Frontal cortex (tissue), 4 donors: Measurements from ENCODE around the gene TENM4. TPM values are rescaled to one million over a fixed set of nuclear protein-coding genes. Genes with fewer than 3 reads are reported as not detected.

Source experiments
- DNase-seq, 2 donors: peaks; one replicate each; pipeline ENCODE4 v3.0.0; 2012; ENCODE audit warnings: low spot score in 2 of 2
- FAIRE-seq: peaks from 2 replicates; lab custom pipeline; 2012; peaks lifted over from hg19 to GRCh38; lab: Jason Lieb, UNC
- total RNA-seq: library from RNA; depleted of rRNA; stranded (reverse); fragments of >200 nt; gene quantifications from one replicate; pipeline ENCODE4 v1.2.3, GENCODE V29; 2014
- donor health status: control.
- donor health status: control.
- donor health status: control.

The TENM4 gene
- total RNA-seq, 1 donor from 2014 or later = 55.0 TPM

DNA sequence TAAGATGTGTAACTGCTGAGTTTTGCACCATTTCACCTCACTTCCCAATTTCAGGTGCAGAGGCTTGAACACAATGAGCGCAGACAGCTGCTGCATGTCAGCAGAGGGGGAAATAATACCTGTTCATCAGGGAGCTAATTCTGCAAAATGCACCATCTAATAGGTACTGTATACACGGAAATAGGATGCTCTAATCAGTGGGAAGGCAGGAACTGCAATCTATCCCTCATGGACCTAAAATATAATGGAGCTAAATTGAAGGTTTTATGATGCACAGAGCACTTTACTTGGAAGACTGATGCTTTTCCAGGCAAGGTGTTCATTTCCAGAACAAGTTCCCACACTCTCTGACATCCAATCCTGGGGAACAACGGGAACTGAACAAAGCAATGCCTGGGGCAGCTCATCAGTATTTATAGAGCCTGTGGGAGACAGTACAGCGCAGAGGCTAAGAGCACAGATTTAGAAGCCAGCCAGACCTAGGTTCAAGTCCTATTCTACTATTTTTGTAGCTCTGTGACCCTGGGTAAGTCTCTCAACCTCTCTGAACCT, 78.5 kb downstream of the TENM4 start:
- FAIRE-seq (no peak), DNase-seq (no peak)

DNA sequence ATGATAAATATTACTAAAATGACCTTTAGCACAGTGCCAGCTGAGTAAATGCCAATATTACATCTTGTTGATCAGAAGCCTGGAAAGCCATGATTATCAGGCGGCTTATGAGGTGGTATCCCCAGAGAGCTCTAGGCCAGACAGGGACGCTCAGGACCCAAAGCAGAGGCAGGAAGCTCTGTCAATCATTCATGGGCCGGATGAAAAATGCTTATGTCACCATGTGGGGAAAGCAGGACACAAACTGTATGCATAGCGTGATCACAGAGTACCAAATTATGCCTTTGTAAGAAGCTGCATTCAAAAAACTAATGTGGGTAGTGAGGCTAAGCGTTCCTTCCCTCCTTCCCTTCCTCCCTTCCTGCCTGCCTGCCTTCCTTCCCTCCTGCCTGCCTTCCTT, 82.6 kb downstream of the TENM4 start:
- FAIRE-seq (no peak), DNase-seq (no peak)

DNA sequence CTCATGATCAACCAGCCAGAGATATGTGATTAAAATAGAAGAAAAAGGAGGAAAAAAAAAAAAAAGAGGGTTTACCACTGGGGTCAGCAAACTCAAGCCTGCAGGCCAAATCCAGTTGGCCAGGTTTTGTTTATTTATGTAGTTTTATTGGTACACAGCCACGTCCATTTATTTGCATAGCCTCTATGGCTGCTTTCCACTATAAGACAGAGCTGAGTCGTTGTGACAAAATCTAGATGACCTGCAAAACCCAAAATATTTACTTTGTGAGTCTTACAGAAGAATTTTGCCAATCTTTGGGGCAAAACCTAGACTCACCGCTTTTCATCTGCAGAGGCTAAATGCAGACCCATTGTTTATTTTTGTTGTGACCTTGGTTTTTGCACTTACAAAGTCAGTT, 87.1 kb downstream of the TENM4 start:
- FAIRE-seq (no peak), DNase-seq (no peak)

DNA sequence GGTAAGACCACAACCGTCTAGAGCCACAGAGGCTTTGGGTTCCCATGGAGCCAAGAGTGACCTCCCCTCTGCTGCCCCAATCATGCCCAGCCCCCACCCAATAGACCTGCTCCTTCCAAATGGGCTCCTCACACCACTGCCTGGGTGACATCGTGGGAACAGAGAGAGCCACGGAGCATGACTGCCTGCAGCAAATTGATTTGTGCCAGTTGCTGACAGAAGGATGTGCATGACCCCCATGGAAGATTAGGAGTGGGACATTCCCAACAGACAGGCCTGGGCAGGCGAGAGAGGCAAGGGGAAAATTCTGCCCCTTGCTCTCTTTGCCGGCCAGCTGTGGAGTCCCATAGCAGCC, 88.5 kb downstream of the TENM4 start:
- no peak for FAIRE-seq
- no peak for DNase-seq

DNA sequence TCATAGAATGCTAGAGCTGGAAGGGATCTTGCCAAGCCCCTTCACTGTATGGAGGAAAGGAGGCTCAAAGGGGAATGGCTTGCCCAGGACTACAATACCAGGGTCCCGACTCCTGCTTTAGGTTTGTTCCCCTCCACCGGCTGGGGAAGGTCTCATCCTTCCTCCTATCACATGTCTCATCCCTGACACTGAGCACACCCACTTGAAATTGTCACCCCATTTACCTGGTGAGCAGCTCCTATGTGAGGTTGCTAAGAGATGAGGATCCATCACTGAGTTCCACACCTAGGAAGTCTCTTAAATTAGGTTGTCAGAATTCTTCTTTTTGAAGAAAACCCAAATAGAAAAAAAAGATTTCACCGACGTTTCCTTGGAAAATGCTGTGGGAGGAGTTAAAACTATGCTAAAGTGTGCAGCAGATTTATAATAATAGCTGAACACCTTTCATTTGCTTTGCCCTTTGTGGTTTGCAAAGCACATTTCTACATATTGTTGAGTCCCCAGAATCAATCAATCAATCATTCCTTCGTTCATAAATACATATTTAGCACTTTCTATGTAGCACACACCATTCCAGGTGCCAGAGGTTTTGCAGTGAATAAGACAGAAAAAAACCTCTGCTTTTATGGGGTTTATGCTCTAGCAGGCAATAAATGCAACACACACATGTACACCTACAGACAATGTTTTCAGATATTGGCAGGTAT, 91.7 kb downstream of the TENM4 start:
- DNase-seq = no peak
- no peak for FAIRE-seq

- FAIRE-seq (no peak), DNase-seq (no peak)
These were observed 94.8 kb downstream of the TENM4 start for GRCh38 chr11:79346021-79346420.

DNA sequence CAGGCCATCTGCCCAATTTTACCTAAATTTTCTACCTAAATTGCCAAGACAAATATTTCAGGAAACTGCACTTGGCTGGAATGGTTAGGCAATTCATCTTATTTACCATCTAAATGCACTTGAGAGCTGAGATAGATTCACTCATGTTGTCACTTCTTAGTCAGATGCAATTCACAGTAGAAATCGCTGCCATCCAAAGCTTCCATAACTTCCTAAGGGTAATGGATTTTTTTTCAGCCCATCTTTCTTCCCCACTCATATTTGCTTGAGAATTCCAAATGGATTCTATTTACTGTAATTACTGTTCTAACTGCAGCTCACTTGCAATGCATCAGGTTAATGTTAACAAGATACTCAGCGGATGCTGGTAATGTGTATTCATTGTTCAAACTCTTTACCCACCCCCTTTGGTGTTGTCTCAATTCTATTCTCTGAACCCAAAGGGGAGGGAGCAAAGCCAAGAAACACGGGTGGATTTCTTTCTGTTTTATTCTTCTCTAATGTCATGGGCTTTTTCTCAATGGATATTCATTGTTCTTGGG, 96.0 kb downstream of the TENM4 start:
- FAIRE-seq (no peak), DNase-seq (no peak)

GRCh38 chr11:79342686-79343085, 98.1 kb downstream of the TENM4 start:
- DNase-seq = no peak
- FAIRE-seq = no peak

DNA sequence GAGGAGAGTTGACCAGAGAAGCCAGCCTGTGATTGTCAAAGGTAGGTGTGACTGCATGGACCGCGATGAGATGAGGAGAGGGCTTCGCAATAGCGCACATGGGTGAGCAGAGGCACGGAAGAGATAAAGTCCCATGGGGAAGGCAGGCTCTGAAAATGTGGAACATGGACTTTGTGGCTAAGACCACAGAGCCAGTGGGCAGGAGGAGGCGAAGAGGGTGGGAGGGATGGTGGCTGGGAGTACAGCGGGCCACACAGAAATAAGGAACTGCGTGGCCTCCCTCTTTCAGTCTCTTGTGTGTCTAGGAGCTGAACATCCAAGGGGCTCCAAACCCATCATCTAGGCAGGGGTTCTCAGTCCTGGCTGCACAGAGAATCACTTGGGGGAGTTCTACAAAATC, 98.6 kb downstream of the TENM4 start:
- FAIRE-seq (no peak), DNase-seq (no peak)

GRCh38 chr11:79340535-79340934, 100.3 kb downstream of the TENM4 start:
- FAIRE-seq (no peak), DNase-seq (no peak)

DNA sequence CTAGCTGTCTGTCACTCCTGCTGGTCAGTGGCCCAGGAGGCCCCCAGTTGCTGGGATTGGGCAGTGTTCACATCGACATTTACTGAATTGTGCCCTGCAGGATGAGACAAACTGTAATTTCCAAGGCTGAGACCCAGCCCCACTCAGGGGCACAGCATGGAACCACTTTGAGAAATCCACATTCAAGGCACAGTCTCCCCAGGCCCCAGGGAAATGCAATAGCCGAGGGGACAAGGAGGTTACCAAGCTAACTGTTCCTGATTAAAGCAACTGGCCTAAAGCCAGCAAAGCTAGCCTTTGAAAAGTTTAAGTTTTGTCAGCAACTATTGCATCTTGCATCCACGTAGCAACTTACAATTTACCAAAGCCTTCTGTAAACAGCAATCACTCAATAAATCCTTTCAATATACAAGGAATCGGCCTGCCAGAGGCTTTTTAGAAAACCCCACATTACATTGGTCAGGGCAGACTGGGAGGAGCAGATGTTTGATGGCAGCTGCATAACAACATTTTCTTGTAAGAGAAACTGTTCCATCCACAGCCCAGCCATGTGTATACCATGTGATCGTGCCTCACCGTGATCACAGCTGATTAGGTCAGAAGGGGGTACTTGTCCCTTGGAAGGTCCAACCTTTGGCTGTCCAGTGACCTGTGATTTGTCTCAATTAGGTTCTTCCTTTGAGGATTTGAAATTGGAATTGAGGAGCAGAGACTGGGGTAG, 103.9 kb downstream of the TENM4 start:
- DNase-seq (no peak), FAIRE-seq (no peak)

GRCh38 chr11:79335681-79336080, 105.1 kb downstream of the TENM4 start:
- no peak for FAIRE-seq
- DNase-seq = no peak

GRCh38 chr11:79333355-79333754, 107.5 kb downstream of the TENM4 start:
- FAIRE-seq = no peak

DNA sequence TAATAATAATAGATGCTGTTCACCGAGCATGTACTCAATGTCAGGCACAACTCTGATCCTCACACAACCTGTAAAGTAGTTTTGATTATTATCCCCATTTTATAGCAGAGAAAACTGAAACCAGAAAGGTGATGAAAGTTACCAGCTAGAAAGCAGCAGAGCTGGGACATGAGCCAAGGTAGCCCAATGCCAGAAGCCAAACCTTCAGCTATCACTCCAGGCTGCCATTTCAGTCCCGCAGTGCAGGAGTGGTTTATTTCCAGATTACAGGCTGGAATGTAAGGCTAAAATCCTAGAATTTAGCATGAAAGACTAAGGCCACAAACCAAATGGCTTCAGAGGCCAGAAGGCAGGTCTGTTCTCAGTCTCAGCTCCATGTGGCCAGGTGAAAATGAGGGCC, 108.8 kb downstream of the TENM4 start:
- DNase-seq (no peak), FAIRE-seq (no peak)

More at GRCh38 chr11:79333355-79333754, 107.5 kb downstream of the TENM4 start:
- no peak for DNase-seq

DNA sequence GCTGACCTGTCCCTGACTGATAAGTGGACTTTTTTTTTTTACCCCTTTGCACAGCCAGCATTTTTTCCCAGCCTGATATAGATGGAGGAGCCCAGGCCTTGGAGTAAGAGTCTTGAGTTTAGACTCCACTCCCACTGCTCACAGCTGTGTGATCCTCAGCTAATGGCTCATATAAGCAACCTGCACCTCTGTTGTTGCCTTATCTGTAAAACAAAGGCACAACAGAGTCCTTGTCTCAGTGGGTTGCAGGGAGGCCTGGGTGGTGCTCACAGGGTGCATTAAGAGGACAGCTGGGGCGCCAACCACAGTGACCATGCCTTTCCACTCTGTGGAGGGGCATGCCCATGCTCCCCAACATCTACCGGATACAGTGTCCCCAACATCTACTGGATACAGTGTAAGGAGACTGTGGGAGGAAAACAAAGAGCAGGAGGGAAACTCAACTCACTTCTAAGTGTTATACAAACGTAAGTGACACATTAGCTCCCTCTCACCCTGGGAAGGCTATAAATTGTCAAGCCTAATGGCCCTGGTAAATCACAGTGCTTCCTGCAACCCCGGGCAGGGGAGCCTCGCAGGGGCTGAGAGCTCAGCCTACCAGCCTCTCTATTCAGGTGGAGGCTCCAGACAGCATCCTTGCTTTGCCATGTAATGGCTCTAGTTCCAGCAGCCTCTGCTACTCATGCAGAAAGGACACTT, 109.5 kb downstream of the TENM4 start:
- DNase-seq (no peak), FAIRE-seq (no peak)

GRCh38 chr11:79330651-79331050, 110.2 kb downstream of the TENM4 start:
- DNase-seq (no peak), FAIRE-seq (no peak)

DNA sequence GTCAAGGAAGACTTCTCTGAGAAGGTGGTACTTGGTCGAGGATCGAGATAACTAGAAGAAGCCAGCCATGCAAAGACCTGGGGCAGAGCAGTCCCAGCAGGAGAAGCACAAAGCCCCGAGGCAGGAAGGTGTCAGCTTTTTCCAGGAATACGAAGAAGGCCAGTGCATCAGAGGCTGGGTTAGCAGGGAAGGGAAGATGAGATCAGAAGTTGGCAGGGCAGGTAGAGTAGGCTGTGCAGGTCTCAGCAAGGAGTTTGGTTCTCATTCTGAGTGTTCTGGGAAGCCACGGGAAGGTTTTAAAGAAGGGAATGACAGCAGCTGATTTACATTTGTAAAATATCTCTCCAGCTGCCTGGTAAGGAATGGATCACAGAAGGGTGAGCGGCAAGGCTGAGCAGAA, 111.3 kb downstream of the TENM4 start:
- no peak for DNase-seq

GRCh38 chr11:79328402-79328801, 112.4 kb downstream of the TENM4 start:
- DNase-seq = no peak
- FAIRE-seq = no peak

More for the DNA sequence above, 111.3 kb downstream of the TENM4 start:
- no peak for FAIRE-seq

DNA sequence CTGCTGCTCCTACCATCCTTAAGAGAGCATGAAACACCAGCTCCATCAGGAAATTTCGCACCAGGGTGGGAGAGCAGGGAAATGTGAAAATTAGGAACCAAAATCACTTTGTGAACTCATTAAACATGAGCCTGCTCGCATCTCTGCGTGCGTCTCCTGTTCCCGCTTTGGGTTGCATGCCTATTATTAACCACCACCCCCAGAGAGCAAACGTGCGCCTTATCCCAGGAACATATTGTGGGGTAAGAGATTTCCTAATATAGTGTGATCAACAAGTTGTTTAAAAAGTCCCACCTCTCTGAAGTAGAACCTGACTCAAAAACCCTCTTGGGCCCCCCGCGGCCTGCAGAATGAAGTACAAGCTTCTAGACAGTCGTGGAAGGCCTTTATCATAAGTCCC, 115.0 kb downstream of the TENM4 start:
- FAIRE-seq = no peak
- no peak for DNase-seq

GRCh38 chr11:79321263-79321662, 119.6 kb downstream of the TENM4 start:
- DNase-seq (no peak), FAIRE-seq (no peak)
